ENCODE measurements around the gene C3orf80.

- no peak for TF ChIP-seq CTCF (IDR thresholded peaks at IDR 0.05)
- no peak for TF ChIP-seq POLR2A (IDR thresholded peaks at IDR 0.05)
These were observed 39.5 kb upstream of the C3orf80 start for GRCh38 chr3:160185751-160186150.

Measured in adrenal gland (tissue), 5 donors.